GM19438 (cell line): ENCODE results near the gene ACVR1C.

Source experiments
- ATAC-seq: cut with Tn5 transposase; IDR thresholded peaks from one replicate; pipeline ENCODE4 v1.9.1; 2021; ENCODE audit warnings: low read depth; ENCODE audit not compliant: unreplicated experiment

ACVR1C gene

GRCh38 chr2:157500334-157500733, 128.3 kb downstream of the ACVR1C start:
- no peak for ATAC-seq

GRCh38 chr2:157498483-157498882, 130.2 kb downstream of the ACVR1C start:
- no peak for ATAC-seq

- ATAC-seq = peak; percentile 91
Measured at GRCh38 chr2:157497638-157498314, 130.9 kb downstream of the ACVR1C start.

GRCh38 chr2:157492189-157492773, 136.4 kb downstream of the ACVR1C start:
- peak; percentile 99 for ATAC-seq

- ATAC-seq = no peak
Measured at GRCh38 chr2:157489983-157490382, 138.7 kb downstream of the ACVR1C start.

GRCh38 chr2:157488877-157489276, 139.8 kb downstream of the ACVR1C start:
- no peak for ATAC-seq

- ATAC-seq = no peak
Measured at GRCh38 chr2:157487747-157488146, 140.9 kb downstream of the ACVR1C start.

GRCh38 chr2:157487271-157487610, 141.4 kb downstream of the ACVR1C start:
- ATAC-seq = no peak

GRCh38 chr2:157486596-157487270, 141.9 kb downstream of the ACVR1C start:
- no peak for ATAC-seq

- ATAC-seq = peak; percentile 51
Measured at GRCh38 chr2:157480182-157480961, 148.3 kb downstream of the ACVR1C start.

GRCh38 chr2:157479081-157480027, 149.3 kb downstream of the ACVR1C start:
- no peak for ATAC-seq

GRCh38 chr2:157477919-157478318, 150.7 kb downstream of the ACVR1C start:
- no peak for ATAC-seq

- no peak for ATAC-seq
Measured at GRCh38 chr2:157476953-157477709, 151.5 kb downstream of the ACVR1C start.
